ENCODE results near the gene FGF19.

Gene FGF19

DNA sequence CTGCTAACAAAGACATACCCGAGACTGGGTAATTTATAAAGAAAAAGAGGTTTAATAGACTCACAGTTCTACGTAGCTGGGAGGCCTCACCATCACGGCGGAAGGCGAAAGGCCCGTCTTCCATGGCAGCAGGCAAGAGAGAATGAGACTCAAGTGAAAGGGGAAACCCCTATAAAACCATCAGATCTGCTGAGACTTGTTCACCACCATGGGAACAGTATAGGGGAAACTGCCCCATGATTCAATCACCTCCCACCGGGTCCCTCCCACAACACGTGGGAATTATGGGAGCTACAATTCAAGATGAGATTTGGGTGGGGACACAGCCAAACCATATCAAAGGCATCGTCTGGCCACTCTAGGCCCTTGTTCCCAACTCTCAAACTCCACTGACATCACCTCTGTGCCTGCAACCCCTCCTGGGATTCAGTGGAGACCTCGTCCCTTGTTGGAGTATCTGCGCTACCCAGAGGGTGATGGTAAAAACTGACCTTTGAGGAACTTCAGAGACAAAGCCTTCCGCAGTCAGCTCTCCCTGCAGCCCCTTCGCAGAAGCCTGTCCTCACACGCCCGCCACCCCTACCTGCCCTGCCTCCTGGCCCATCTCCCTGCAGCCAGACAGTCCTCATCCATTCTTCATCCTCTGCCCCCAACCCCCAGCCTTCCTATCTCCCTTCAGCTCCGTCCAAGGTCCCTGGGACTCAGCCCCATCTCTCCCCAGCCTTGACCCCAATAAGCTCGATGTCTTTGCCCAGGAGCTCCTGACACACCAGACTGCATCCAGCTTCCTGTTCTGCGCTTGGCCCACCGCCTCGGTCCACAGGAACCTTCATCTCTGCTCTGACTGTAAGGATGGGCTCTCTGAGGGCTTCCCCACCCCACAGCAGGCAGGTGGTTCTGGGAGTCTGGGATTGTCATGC, 47.0 kb downstream of the FGF19 start:
- DNase-seq (ENCODE audit: low read depth in 2 of 2, low spot score in 1 of 2), result no peak

DNA sequence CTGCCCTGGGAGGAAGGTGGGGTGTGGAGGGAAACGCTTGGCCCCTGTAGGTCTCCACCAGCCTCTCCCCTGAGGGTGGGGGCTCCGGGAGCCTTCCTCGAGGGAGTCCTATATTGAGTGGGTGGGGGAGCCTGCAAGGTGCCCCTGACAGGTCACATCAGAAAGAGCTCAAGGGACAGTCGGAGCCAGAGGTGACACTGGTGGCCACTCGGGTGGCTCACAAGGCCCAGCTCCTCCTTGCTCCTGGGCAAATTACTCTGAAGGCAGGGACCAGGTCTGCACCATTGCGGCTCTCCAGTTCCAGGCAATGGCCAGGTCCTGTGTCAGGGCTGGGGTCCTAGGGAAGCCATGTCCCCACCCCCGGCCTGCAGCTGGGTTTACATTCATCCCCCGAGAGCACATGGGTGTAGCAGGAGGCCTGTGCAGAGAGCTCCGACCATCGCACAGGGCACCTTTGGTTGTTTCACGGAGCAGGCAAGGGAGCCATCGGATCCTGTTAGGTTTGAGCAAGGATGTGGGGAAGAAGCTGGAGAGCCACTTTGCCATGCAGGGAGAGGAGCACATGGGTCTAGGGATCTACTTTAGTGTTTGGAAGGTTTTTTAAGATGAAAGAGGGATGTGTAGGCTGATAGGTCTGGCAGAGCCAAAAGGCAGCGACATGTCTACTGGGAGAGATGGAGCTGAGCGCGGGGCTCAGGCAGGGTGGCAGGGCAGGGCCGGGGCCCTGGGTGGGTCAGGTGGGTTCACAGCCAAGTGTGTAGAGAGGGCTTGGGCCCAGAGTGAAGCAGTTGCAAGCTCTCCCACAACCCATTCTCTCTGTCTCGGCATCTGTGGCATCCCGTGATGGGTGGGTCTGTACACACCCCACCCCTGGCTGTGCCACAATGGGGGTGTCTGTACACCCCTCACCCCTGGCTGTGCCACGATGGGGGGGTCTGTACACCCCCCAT, 48.1 kb downstream of the FGF19 start:
- no peak for DNase-seq (ENCODE audit: low read depth in 2 of 2, low spot score in 1 of 2)

DNA sequence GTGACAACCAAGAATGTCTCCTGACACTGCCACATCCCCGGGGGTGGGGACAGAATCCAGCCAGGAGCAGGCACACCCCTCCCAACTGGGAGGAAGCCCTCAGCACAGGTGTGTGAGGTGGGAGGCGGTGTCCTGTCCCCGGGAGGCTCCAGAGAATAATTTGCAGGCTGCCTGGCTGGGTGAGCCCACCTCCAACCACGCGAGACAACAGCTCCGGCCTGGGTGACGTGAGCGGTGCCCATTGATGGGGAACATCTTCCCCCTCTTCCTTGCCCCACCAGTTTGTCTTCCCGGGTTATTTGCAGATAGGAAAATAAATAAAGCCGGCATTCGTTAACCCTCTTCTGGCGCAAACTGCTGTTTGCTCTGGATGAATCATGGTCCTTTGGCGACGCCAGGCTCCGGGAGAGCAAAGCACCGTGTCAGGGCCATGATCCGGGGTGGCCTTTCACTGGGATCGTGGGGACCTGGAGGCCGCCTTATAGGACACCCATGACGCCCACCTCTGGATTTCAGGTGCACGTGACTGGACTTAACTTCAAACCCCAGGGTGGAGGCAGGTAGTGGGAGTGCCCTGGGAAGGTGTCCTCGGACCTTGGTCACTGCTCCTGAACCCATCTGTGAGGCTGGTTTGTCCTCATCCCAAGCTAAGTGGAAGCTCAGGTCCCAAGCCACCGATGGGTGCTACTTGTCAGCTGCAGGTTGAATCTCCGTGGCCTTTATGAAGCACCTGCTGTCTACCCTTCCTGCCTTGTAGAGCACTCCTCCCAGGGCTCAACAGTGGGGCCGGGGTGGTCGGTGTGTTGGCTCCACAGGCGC, 49.0 kb downstream of the FGF19 start:
- DNase-seq (ENCODE audit: low read depth in 2 of 2, low spot score in 1 of 2), result no peak

DNA sequence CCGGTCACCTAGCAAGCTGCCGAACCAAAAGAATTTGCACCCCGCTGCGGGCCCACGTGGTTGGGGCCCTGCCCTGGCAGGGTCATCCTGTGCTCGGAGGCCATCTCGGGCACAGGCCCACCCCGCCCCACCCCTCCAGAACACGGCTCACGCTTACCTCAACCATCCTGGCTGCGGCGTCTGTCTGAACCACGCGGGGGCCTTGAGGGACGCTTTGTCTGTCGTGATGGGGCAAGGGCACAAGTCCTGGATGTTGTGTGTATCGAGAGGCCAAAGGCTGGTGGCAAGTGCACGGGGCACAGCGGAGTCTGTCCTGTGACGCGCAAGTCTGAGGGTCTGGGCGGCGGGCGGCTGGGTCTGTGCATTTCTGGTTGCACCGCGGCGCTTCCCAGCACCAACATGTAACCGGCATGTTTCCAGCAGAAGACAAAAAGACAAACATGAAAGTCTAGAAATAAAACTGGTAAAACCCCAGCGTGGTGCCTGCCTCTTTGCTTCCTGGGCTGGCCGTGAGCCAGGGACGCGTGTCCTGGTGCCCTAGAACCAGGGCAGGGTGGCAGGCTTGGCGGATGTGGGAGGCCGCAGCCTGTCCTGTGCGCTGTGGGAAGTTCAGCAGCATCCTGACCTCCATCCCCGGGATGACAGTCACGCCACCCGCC, 49.7 kb downstream of the FGF19 start:
- DNase-seq (ENCODE audit: low read depth in 2 of 2, low spot score in 1 of 2), result no peak

- DNase-seq (ENCODE audit: low read depth in 2 of 2, low spot score in 1 of 2), result no peak
Observed at GRCh38 chr11:69653406-69653960, 50.3 kb downstream of the FGF19 start.

- no peak for DNase-seq (ENCODE audit: low read depth in 2 of 2, low spot score in 1 of 2)
Observed at GRCh38 chr11:69652999-69653398, 50.8 kb downstream of the FGF19 start.

GRCh38 chr11:69651834-69652620, 51.8 kb downstream of the FGF19 start:
- no peak for DNase-seq (ENCODE audit: low read depth in 2 of 2, low spot score in 1 of 2)

DNA sequence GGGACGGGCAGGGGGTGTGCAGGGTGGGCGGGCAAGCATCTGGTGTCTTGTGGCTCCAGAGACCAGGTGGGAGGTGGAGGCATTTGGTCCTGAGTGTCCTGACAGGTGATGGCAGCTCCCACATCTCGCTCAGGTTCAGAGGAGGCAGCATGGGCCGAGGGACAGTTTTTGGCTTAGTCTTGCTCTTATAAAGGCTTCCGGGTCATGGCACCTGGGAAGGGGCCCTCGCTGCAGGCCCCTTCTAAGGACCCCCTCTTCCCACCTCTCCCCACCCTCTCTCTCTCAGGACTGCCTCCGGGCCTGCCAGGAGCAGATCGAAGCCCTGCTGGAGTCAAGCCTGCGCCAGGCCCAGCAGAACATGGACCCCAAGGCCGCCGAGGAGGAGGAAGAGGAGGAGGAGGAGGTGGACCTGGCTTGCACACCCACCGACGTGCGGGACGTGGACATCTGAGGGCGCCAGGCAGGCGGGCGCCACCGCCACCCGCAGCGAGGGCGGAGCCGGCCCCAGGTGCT, 52.9 kb downstream of the FGF19 start:
- no peak for DNase-seq (ENCODE audit: low read depth in 2 of 2, low spot score in 1 of 2)

- DNase-seq (ENCODE audit: low read depth in 2 of 2, low spot score in 1 of 2), result no peak
Observed at GRCh38 chr11:69650081-69650831, 53.6 kb downstream of the FGF19 start.

GRCh38 chr11:69649576-69649900, 54.3 kb downstream of the FGF19 start:
- DNase-seq (ENCODE audit: low read depth in 2 of 2, low spot score in 1 of 2), result no peak

DNA sequence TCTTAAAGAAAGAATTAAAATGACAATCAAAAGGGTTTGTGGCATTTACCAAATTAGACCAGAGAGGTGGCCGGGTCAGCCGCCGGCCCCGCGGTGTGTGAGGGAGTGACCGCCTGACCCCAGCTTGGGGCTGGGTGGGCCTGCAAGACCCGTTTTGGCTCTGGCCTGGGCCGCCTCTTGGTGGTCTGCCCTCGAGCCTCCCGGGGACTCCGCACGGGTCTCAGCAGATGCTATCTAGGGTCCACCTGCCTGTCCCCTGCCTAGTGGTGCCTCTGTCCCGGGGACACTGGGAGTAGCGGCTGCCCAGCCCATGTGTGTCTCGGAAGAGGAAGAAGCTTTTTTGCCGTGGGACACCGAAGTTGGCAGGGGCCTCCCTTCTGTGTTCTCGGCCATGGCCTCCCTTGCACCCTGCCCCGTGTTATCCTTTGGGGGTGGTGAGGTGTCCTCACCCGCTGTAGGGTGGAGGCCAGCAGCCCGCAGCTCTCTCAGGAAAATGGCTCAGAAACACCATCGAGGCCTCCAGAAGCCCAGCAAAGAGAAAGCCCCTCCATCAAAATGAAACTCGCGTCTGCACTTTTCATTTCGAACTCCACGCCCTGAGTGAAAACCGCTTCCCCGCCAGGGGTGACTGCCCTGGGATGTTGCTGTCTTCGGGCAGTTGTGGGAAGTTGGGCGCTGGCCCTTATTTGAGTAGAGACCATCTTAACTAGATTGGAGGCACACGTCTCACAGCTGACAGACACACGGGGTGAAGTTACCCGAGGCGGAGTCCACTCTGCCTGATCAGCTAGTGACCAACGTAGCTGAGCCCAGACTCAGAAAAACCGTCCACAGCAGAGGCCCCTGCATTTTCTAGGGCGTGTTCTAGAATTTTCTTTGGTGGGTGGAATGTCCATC, 54.9 kb downstream of the FGF19 start:
- no peak for DNase-seq (ENCODE audit: low read depth in 2 of 2, low spot score in 1 of 2)
